SK-N-SH (cell line): ENCODE results near the gene FRZB.

ENCODE experiments used
- CHD2 ChIP-seq: fragments of 150-350 bp; IDR thresholded peaks from 2 replicates; pipeline ENCODE4 v1.6.1; 2018; ENCODE audit warnings: low read length; ENCODE audit not compliant: partially characterized antibody
- CTCF ChIP-seq: fragments of 200-600 bp; sonication (generic); IDR thresholded peaks from 2 replicates; pipeline ENCODE4 v1.6.1; 2017; ENCODE audit warnings: antibody characterized with exemption, mild to moderate bottlenecking, moderate library complexity
- EP300 ChIP-seq, 2 experiments: IDR thresholded peaks; 2 replicates each; pipeline versions ENCODE4 v1.4.0 to v1.6.1; 2012; ENCODE audit warnings: borderline replicate concordance in 1 of 2, low read depth in 1 of 2, low read length in 1 of 2
- FOXM1 ChIP-seq: IDR thresholded peaks from 2 replicates; pipeline ENCODE4 v1.4.0; 2012; ENCODE audit warnings: low read depth, mild to moderate bottlenecking
- GABPA ChIP-seq: IDR thresholded peaks from 2 replicates; pipeline ENCODE4 v1.4.0; 2012; ENCODE audit warnings: low read depth, mild to moderate bottlenecking
- NFIC ChIP-seq: IDR thresholded peaks from 2 replicates; pipeline ENCODE4 v1.4.0; 2012; ENCODE audit warnings: borderline replicate concordance
- POLR2AphosphoS5 ChIP-seq: IDR thresholded peaks from 2 replicates; pipeline ENCODE4 v1.6.1; 2012; ENCODE audit warnings: low read depth, low read length
- YY1 ChIP-seq: IDR thresholded peaks from 2 replicates; pipeline ENCODE4 v1.4.0; 2012; ENCODE audit warnings: low read depth, mild to moderate bottlenecking

- TF ChIP-seq POLR2AphosphoS5 (no peak), EP300 (IDR thresholded peaks at IDR 0.05; ENCODE audit: borderline replicate concordance in 1 of 2, low read depth in 1 of 2, low read length in 1 of 2) (no peak), YY1 (no peak), CTCF (no peak), CHD2 (no peak), FOXM1 (no peak), NFIC (no peak), GABPA (no peak)
Observed at GRCh38 chr2:182852801-182853200, 13.6 kb downstream of the FRZB start.
